Embryonic facial prominence (tissue), 1 donor: ENCODE results near the gene MPDZ.
"Not testable (repeated sequence)": the region's sequence is repeated elsewhere in the genome, so short reads cannot be mapped to it uniquely, and the experiment has no call there.

Experiments used
- DNase-seq: peaks from one replicate; pipeline ENCODE4 v3.0.0-alpha.2; 2016; ENCODE audit errors: extremely low spot score

The MPDZ gene

DNA sequence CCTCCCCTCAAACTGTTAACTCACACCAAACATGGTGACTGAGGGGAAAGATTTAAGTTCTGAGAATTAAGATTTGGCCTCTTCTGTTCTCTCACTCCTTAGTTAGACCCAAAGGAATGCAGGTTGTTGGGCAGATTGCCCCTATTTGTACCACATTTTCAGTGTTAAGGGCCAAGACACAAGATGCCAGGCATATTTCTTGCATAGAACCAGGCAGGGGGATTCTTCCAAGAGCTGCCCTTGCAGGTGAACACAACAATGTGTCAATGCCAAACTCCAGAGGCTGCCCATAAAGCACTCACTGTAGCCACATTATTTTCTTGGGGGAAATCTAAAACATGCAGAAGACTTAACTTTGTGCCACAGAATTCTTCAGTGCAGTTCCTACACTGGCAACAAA, 14.7 kb downstream of the MPDZ start:
- DNase-seq, result no peak

DNA sequence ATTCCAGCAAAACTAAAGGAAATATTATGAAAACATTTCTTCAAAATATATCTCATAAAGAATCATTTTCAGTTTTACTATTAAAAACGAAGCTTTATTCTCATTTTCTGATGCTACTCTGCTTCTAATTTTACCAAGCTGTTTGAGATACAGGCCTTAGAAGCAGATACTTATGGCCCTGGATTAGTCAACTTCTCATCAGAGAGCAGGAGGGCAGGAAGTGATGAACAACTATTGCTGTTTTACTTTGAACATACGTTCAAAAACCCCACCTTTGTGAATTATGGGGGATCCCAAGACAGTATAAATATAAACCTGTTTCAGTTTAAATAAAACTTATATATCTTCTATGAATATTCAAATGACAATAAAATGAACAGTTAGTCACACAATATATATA, 16.0 kb downstream of the MPDZ start:
- no peak for DNase-seq

DNA sequence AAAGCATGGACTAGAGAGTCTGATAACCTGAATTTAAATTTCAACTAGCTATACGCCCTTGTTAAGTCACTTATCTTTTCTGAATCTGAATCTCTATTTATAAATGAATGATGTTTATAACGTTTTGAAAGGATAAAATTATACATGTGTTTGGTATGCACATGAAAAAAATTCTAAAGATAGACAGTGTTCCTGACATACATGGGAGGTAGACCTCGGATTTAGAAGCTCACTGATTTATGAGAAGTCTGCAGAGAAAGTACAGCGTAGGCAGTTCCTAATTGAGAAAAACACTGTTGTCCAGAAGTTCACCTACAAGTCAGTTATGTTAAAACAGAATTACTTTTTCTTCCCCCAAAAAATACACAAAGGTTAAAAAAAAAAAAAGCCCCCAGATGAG, 26.6 kb downstream of the MPDZ start:
- no peak for DNase-seq

DNA sequence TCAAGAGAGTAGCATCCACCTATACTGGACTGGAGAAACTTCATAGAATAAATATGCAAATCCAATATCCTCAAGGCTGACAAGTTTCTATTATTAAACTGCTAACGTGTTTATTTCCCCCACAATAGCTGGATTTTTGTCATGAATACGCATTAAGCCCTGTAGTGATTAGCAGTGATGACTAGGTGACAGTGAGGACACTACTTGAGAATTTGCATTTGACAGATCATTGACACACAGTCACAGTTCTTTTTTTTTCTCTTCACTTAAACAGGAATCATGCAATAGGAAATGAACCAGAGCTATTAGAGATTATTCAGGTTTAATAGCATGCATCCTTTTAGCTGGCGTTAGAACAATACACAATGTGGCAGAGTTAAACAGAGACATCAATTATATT, 35.3 kb downstream of the MPDZ start:
- DNase-seq, result no peak

DNA sequence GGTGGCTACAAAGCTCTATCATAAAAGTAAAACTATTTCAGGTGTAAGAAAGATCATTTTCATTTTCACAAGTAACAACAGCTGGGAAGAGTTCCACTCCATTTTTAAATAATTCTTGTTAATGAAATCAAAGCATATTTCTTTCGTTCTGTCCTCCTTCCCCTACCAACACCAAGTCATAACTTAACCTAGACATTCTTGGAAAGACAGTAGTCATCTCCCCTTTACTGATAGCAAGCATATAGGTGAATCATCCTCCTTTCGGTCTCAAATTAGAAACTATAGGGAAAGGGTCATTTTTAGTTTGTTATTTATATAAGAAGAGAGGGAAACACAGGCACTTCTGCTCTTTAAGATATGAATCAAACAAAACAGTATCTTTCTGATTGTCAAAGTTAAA, 38.2 kb downstream of the MPDZ start:
- DNase-seq, result no peak

DNA sequence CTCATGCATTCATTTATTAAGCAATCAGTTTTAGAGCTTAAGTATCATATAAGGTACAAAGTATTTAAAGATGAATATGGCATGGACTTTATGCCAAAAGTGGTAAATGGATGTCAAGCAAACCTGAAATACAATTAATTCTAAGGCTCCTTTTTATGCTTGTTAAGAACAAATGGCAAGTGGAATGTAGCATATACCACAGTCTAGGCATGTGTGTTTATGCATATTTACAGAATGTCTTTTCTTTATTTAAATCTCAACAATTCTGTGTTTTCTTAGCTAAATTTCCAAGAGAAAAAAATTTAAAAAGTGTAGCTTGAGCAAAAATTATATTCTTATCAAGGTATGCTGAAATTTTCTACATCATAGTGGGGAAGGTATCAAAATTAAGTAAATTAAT, 39.8 kb downstream of the MPDZ start:
- DNase-seq, result no peak

DNA sequence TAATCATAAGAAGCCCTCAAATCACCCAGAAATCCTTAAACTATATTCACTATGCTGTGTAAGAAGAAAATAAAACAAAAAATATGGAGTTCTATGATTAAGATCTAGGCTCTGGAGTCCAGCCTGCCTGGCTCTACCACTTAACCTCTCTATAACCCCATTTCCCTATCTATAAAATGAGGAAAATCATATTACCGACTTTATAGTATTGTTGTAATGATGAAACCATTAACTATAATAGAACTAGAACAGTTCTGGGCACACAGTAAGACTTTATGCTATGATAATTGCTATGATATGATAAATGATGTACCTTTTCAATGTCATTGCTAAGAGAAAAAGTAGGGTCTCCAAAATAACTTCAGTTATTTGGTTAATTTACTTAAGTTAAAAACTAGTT, 40.3 kb downstream of the MPDZ start:
- no peak for DNase-seq

DNA sequence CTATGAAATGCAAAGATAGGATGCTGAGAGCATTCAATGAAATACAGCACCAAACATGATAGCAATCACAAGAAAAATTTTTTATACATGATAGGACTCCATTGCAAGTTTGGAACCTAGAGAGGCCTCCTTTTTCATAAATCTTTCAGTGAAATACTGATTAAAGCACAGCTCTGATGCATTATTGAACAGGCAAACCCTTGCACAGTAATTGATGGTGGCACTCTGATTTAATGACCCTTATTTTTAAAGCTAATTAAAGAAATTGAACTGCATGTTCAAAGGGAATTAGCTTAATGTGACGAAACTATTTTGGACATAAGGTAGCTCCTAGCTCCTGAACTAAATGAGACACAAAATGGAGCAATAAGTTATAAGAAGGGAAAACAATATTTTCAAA, 44.6 kb downstream of the MPDZ start:
- no peak for DNase-seq

DNA sequence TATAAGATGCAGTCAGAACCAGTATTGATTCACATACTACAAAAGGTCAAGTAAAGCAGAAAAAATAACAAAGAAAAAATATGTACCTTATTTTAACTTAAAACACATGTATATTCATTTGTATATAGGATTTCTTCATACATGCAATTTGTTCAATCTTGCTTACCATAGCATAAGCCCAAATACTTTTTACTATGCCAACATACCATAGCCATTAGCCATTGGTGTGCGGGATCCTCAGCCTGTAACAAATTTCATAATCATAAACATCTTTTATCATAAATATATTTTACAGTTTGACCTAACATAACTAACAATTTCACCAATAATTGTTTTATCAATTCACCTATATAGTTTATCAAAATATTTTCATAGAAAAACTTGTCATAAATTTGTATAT, 51.1 kb downstream of the MPDZ start:
- no peak for DNase-seq

DNA sequence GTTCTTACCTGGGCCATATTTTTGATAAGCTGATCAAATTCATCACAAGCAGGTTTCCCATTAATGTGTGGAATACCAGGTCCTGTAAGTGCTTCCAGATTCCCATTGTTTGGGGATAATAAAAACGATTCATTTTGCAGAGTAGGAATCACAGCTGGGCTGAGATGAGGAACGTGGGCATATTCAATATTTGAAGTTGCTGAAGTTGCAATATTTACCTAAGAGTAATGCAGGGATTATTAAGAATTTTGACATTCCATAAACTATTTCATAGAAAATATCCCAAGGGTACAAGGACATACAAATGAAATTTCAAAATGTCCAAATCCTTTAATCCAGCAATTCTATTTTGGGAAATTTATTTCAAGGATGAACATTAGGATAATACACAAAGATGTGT, 55.1 kb downstream of the MPDZ start:
- DNase-seq, result no peak

DNA sequence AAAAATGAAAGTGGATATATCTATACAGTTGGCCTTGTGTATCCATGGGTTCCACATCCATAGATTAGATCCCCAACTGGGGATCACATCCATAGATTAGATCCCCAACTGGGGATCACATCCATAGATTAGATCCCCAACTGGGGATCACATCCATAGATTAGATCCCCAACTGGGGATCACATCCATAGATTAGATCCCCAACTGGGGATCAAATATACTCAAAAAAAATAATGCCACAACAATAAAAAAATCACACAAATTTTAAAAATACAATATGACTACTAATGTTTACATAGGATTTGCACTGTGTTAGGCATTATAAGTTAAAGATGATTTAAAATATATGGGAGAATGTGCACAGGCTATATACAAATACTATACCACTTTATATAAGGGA, 56.8 kb downstream of the MPDZ start:
- DNase-seq, result not testable (repeated sequence)

DNA sequence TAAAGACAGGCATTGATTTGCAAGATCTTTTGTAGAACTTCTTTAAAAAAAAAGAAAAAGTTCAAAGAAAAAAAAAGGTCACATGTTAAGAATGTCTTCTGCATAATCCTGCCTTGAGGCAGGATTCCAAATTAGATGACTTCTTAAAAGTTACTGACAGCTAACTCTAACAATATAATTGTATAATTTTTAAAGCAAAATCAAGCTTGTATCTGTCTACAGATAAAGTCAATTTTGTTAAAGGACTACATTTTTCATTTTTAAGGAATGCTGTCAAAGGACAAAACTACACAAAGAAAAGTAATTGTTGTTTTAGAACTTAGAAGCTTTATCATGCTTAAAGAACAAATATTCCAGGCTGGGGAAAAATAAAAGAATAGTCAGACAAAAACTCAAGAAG, 57.8 kb downstream of the MPDZ start:
- DNase-seq, result no peak

DNA sequence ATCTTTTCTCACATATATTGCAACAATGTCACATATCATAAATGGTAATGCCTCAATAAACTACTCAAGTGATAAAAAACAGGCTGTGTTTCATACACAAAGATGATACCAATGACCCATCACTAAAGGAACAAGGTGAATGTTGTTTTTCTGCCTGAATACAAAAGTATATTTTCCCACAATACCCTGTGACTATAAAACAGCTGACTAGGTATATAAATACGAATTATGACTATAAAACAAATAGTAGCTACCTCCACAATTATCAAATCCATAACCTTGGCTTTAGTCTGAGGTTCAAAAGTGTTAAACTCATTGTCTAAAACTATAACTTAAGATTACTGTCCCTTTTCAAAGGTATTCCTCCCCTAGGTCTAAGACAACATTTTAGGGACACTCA, 58.7 kb downstream of the MPDZ start:
- no peak for DNase-seq

DNA sequence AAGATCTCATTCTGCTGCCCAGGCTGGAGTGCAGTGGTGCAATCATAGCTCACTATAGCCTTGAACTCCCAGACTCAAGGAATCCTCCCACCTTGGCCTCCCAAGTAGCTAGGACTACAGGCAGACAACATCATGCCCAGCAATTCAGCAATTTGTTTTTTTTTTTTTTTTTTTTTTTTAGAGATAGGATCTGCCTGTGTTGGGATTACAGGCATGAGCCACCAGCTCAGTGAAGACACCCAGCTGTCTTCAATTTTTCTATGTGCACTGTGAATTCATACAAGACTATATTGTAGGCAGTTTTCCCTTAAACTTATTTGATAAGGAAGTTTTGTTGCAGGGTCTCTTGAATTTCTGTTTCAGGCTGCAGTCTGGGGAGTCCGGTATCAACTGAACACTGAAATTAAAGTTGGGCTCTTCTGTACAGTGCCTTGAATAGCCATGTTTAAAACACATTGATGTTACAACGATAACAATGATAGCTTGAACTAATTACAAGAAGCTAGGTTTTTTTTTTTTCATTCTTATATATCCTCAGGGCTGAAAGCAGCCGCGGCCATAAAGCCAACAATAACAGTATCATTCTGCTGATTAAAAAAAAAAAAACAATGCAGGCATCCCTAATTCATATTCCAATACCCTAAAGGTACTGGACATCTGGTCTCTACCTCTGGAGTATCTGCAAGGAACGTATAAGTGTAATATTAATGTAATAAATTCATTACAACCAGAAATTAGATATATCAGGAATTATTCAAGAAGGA, 63.5 kb downstream of the MPDZ start:
- no peak for DNase-seq

DNA sequence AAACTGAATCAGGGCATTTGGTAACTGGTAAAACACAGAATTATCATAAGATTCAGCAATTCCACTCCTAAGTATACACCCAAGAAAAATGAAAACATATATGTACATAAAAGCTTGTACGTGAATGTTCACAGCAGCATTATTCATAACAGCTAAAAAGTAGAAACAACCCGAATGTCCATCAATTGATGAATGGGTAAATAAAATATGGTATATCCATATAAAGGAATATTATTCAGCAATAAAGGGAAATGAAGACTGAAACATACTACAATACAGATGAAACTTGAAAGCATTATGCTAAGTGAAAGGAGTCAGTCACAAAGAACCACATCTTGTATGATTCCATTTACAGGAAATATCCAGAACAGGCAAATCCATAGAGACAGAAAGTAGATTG, 65.5 kb downstream of the MPDZ start:
- no peak for DNase-seq

DNA sequence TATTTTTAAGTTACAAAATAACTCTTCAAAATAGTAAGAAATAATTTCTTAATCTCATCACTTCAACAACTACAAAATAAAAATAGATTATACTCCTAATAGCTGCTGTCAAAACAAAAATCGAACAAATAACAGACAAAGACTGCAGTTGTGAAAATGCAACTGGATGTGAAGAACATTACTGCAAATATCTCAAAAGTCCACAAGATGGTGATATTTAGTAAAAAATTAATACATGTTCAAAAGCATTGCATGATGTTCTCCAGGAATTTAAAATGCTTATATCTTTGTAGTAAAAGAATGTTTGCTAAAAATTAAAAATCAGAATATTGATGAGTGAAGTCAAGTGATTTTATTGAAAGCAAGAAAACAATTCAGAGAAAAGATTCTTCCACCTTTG, 66.2 kb downstream of the MPDZ start:
- no peak for DNase-seq

DNA sequence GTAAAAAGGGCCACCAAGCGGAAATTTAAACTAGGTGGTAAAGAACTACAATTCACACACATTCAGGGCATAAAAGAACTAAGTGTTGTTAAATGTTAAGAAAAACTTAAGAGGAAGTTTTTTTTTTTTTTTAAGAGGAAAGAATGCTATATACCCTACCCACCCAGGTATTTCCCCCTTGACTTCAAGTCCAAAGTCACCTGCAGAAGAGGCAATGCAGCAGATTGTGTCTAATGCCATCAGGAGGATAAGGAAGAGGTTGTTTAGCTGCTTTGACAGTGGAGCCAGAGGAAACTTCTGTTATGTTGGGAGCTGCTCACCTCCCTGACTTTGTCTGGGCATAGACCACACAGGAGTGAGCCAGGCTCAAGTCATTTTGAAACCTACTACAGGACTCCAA, 69.2 kb downstream of the MPDZ start:
- no peak for DNase-seq

DNA sequence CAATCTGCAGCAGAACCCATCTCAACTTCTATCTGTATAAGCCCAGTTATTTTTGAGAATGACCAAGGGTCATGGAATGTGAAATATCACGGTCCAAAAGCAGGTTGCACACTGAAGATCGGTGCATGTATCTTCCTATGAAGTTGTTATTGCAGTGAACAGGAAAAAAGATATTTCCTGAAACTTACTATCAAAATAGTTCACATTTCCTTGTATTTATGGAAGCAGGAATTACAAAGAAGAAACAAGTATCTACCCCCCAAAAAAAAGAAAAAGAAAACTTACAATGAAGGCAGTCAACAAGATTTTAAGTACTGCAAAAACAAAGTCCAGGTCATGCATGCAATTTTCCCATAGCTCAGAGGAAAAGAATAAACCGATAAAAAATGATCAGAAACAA, 70.0 kb downstream of the MPDZ start:
- no peak for DNase-seq

DNA sequence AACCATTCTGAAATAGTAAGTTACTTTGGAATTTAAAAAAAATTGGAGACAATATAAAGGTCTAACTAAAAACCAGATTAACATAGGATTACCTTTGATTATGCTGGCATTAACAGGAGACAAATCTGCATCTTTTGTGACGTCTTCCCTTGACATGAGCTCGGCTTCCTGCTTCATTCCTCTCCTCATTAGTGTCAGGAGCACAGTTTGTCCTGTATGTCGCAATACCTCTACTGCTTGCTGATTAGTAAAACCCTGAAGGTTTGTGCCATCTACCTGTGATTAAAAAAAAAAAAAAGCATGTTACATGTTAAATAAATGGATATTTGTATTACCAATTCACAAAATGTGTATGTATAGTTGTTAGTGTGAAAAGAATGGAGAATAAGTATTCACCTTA, 73.7 kb downstream of the MPDZ start:
- no peak for DNase-seq

DNA sequence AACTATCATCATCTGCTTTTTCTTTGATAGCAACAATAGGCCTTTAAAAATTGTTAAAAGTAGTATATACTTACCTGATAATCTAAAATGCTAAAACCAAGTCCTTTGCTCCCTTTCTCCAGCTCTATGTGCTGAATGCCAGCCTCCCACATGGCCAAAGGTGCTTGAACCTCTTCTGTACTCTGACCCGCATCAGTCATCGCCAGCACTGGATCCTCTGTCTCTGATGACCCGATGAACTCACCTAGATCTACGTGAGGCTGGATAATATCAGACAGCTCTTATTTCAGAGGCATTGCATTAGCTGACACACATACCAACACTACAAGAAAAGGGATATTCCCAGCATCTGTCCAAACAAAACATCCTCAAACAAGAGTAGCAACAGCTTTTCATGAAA, 89.5 kb downstream of the MPDZ start:
- no peak for DNase-seq

DNA sequence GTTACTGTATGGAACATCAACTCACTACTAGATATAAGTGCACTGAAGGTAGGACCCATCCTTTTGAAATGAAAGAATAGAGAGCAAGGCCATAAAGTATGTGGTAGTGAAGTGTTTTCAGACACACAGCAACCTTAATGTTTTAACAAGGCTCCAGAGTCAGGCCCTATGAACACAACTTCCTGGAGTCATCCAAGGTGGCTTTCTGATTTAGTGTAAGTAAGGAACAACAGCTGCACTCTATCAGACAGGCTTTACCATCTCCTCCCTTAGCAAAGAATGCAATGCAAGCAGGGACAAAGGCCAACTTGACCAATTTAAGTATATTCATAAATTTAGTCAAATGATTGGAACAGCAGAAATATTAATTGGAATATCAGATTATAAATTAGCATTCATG, 90.1 kb downstream of the MPDZ start:
- no peak for DNase-seq

DNA sequence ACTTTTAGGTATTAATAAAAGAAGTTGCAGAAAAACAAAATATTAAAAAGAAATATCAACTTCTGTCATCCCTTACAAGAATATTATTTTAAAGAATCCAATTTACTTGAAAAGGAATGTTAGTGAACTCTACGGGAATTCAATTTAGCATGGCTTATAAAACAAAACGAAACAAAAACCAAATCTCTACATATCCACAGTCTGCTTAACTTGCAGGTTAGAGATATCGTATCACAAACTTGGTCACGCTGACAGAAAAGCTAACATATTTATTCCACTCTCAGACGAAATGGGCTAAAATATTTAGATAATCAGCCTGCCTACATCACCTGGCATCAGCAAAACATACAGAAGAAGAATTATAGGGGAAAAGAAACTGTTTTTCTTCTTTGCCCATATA, 92.7 kb downstream of the MPDZ start:
- no peak for DNase-seq

DNA sequence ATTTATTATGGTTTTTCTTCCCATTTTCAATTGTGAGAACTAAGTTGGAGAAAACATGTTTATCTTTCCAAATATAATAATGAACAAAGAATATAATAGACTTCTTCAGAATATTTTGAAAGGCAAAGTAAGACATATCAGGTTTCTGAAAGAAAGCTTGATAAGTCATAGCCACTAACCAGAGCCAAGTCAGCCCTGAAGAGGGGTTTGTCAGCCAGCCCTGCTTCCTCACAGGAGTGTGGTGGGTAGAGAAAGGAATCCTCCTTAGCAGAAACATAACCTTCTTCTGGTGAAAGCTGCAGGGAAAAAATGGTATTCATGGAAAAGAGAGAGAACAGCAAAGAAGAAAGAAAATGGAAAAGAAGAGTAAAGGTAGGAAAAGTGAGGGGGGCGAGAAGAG, 93.4 kb downstream of the MPDZ start:
- DNase-seq, result no peak

DNA sequence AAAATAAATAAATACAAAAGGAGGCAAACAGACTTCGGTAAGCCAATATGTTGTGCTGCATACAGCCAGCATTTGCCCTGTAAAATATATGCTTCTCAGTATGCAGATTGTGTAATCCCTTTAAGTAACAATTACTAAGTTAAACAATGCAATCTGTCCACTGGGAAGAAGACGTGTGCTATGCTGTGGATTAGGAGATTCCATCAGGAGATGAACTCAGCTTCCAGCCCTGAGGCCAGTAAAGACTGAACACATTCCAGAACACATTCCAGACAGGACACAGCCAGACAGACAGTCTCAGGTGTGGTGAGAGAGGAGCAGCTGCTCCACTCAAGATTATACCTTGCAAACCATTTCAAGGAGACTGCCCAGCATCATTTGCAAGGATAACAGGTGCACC, 97.8 kb downstream of the MPDZ start:
- DNase-seq, result no peak
